Measurements from ENCODE around the gene PSMA5.

Gene PSMA5

GRCh38 chr1:109393617-109394233 lies 32.5 kb downstream of the PSMA5 start:
- no peak for TF ChIP-seq CTCF (conservative IDR thresholded peaks at IDR 0.05)
- H3K27ac ChIP-seq, result peak overlapping the region; percentile 72

GRCh38 chr1:109392788-109393616 lies 33.2 kb downstream of the PSMA5 start:
- peak overlapping the region; percentile 72 for H3K27ac ChIP-seq
- TF ChIP-seq CTCF (conservative IDR thresholded peaks at IDR 0.05), result no peak

GRCh38 chr1:109392037-109392787 lies 34.0 kb downstream of the PSMA5 start:
- TF ChIP-seq CTCF (conservative IDR thresholded peaks at IDR 0.05), result no peak
- peak overlapping the region; percentile 72 for H3K27ac ChIP-seq

GRCh38 chr1:109391626-109392025 lies 34.6 kb downstream of the PSMA5 start:
- TF ChIP-seq CTCF (conservative IDR thresholded peaks at IDR 0.05), result no peak
- peak overlapping the region; percentile 72 for H3K27ac ChIP-seq

- H3K27ac ChIP-seq, result peak overlapping the region; percentile 72; the same call in 1 of the 2 replicates
- TF ChIP-seq CTCF (conservative IDR thresholded peaks at IDR 0.05), result no peak
These were observed 35.1 kb downstream of the PSMA5 start for GRCh38 chr1:109391157-109391556.

GRCh38 chr1:109389638-109390341 lies 36.5 kb downstream of the PSMA5 start:
- H3K27ac ChIP-seq, result no peak overlapping the region
- TF ChIP-seq CTCF (conservative IDR thresholded peaks at IDR 0.05), result no peak

Data from VCaP (cell line).